ENCODE measurements around the gene KCNF1. TPM values are rescaled to one million over a fixed set of nuclear protein-coding genes. Genes with fewer than 3 reads are reported as not detected.

The KCNF1 gene
- total RNA-seq, 1 donor from 2014 or later, result 0.83 TPM

GRCh38 chr2:10930721-10931516 lies 19.2 kb downstream of the KCNF1 start:
- TF ChIP-seq CTCF (IDR thresholded peaks at IDR 0.05; ENCODE audit: unreplicated experiment), result no peak
- Mint-ChIP-seq H3K36me3 (no peaks in the 10 kb centered on the region), H3K4me3 (no peak overlapping the region), H3K27ac (no peak overlapping the region), H3K9me3 (no peaks in the 10 kb centered on the region), H3K27me3 (ENCODE audit: low read depth) (peaks cover 41% of the 10 kb centered on the region), H3K4me1 (peaks cover 4% of the 10 kb centered on the region)
- no peak for DNase-seq (ENCODE audit: low spot score in 2 of 2, unreplicated experiment in 2 of 2)

- Mint-ChIP-seq H3K27me3 (ENCODE audit: low read depth) (peaks cover 32% of the 10 kb centered on the region), H3K27ac (no peak overlapping the region), H3K9me3 (no peaks in the 10 kb centered on the region), H3K36me3 (no peaks in the 10 kb centered on the region), H3K4me1 (peaks cover 4% of the 10 kb centered on the region), H3K4me3 (no peak overlapping the region)
- DNase-seq (ENCODE audit: low spot score in 2 of 2, unreplicated experiment in 2 of 2), result no peak
- TF ChIP-seq CTCF (IDR thresholded peaks at IDR 0.05; ENCODE audit: unreplicated experiment), result no peak
Observed at GRCh38 chr2:10931710-10932255, 20.0 kb downstream of the KCNF1 start.

- DNase-seq (ENCODE audit: low spot score in 2 of 2, unreplicated experiment in 2 of 2), result no peak
- Mint-ChIP-seq H3K36me3 (no peaks in the 10 kb centered on the region), H3K4me1 (peaks cover 4% of the 10 kb centered on the region), H3K9me3 (no peaks in the 10 kb centered on the region), H3K4me3 (no peak overlapping the region), H3K27ac (no peak overlapping the region), H3K27me3 (ENCODE audit: low read depth) (peaks cover 25% of the 10 kb centered on the region)
- no peak for TF ChIP-seq CTCF (IDR thresholded peaks at IDR 0.05; ENCODE audit: unreplicated experiment)
Observed at GRCh38 chr2:10932345-10933151, 20.8 kb downstream of the KCNF1 start.

- Mint-ChIP-seq H3K27me3 (ENCODE audit: low read depth) (peaks cover 16% of the 10 kb centered on the region), H3K27ac (no peak overlapping the region), H3K36me3 (no peaks in the 10 kb centered on the region), H3K4me3 (no peak overlapping the region), H3K4me1 (peaks cover 4% of the 10 kb centered on the region), H3K9me3 (peaks cover under 1% of the 10 kb centered on the region)
- no peak for TF ChIP-seq CTCF (IDR thresholded peaks at IDR 0.05; ENCODE audit: unreplicated experiment)
- no peak for DNase-seq (ENCODE audit: low spot score in 2 of 2, unreplicated experiment in 2 of 2)
Observed at GRCh38 chr2:10933700-10934225, 22.0 kb downstream of the KCNF1 start.

GRCh38 chr2:10934308-10934978 lies 22.7 kb downstream of the KCNF1 start:
- no peak overlapping the region for H3K27ac Mint-ChIP-seq
- no peaks in the 10 kb centered on the region for H3K36me3 Mint-ChIP-seq
- peaks cover 7% of the 10 kb centered on the region for H3K9me3 Mint-ChIP-seq
- no peak for DNase-seq (ENCODE audit: low spot score in 2 of 2, unreplicated experiment in 2 of 2)
- TF ChIP-seq CTCF (IDR thresholded peaks at IDR 0.05; ENCODE audit: unreplicated experiment), result no peak
- peaks cover 4% of the 10 kb centered on the region for H3K4me1 Mint-ChIP-seq
- H3K4me3 Mint-ChIP-seq, result no peak overlapping the region
- H3K27me3 Mint-ChIP-seq (ENCODE audit: low read depth), result peaks cover 13% of the 10 kb centered on the region
